Fibroblast of skin of left quadriceps (primary cell): ENCODE results near the gene LYPD3.
"Not testable (repeated sequence)": the region's sequence is repeated elsewhere in the genome, so short reads cannot be mapped to it uniquely, and the experiment has no call there.

Experiments used
- DNase-seq, 2 experiments: peaks; one replicate each; pipeline ENCODE4 v3.0.0-alpha.2; 2013; ENCODE audit warnings: low read depth in 2 of 2

Gene LYPD3

GRCh38 chr19:43465468-43466120, at the start of gene LYPD3:
Gene LYPD3 (minus strand): TSS chr19:43465608. CDS start chr19:43465571, 37 bp downstream.
- DNase-seq, result no peak

- not testable (repeated sequence) for DNase-seq
These were observed 47.0 kb upstream of the LYPD3 start for GRCh38 chr19:43512399-43512798.

GRCh38 chr19:43511324-43511723, 45.9 kb upstream of the LYPD3 start:
- DNase-seq, result no peak

- no peak for DNase-seq
These were observed 45.3 kb upstream of the LYPD3 start for GRCh38 chr19:43510713-43511112.

DNA sequence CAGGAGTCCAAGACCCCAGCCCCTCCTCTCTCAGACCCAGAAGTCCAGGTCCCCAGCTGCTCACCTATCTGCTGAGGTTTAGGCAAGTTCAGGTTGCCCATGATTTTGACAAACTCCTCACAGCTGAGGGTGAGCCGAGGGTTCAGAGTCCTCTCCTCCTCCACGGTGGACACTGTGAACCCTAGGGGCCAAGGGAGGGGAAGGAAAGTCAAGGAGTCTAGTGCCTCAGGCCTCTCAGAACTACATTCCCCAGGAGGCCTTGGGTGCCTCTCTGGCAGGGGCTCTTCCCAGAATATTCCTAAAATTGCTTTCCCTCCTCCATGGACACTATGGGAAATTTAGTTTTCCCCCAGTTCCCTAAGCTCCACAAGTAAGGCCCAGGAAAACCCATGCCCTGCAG, 42.5 kb upstream of the LYPD3 start:
- no peak for DNase-seq

DNA sequence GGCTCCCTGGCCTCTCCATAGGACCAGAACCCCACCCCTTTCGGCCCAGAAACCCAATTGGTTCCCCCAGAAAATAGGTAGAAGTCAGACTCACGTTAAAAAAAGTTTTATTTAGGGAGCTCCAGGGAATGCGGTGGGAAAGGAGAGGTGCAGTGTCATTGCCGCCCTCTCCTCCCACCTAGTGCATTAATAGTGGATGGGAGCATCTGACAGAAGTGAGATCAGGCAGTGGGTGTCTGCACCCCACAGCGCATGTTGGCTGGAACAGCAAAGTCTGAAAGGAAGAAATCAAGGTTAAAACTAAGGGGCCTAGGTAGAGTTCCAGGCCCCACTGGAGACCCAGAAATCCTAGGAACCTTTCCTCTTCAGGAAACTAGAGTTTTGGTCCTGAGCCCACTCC, 41.2 kb upstream of the LYPD3 start:
- DNase-seq, result no peak

DNA sequence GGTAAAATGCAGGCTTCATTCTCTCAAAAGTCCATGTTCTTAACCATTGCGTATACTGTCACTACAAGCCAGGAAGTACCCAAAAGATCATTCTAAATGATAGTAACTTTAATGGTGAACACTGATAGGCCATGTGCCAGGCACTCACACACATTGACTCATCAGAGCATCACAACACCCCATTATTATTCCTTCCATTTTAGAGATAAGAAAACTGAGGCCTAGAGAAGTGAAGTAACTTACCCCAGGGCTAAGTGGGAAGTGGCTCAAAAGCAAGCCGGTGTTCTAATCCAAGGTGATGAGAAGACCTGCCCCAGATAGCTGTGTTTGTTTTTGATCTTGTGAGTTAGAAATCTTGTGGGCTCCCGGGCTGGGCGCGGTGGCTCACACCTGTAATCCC, 40.5 kb upstream of the LYPD3 start:
- no peak for DNase-seq

DNA sequence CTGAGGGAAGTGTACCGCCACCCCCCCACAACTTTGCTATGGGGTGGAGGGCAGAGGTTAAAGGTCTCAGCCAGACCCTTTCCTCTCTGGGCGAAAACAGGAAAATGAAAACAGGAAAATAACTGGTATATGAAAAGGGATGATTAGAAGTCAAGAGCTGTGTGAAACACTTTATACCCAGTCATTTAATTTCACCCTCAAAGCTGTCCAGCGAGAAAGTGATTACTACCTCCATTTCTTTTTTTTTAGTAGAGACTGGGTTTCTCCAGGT, 39.7 kb upstream of the LYPD3 start:
- DNase-seq, result no peak

DNA sequence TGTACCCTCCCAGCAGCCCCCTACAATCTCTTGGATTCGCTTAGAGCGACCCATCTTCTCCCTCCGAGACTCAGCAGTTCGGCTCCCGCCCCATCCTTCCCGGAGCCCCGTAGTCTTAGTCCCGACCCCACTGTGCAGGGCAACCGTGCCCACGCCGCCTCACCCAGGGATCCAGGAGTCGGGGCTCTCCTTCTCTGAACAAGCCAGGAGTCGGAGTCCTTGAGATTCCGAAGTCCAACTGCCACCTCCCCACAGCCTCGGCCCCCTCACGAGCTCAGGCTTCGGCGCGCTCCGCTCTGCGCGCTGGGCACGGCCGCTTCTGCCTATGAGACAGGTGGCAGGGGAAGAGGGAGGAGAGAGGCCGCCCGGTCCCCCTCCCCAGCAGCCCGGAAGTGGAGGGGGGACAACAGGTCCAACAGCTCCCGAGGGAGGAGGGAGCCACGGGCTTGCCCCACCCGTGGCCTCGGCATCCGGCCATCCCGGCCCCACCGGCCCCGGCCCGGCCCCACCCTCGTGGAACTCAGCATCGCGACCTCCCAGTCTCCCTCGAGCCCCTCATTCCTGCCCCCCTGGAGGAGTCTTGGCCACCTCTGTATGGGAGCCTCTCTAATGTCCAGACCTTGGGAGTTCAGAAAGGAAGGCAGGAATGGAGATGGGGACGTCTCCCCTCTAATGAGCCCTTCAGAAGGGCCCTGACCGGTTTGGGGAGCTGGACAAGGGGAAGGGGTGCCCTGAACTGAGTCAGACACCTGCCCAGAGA, 39.2 kb upstream of the LYPD3 start, which contains the start of gene PHLDB3:
Gene PHLDB3, minus strand, starts transcription at position 321 of the 760 bp plus-strand sequence. CDS start 628 bp downstream, outside the sequence.
- no peak for DNase-seq

DNA sequence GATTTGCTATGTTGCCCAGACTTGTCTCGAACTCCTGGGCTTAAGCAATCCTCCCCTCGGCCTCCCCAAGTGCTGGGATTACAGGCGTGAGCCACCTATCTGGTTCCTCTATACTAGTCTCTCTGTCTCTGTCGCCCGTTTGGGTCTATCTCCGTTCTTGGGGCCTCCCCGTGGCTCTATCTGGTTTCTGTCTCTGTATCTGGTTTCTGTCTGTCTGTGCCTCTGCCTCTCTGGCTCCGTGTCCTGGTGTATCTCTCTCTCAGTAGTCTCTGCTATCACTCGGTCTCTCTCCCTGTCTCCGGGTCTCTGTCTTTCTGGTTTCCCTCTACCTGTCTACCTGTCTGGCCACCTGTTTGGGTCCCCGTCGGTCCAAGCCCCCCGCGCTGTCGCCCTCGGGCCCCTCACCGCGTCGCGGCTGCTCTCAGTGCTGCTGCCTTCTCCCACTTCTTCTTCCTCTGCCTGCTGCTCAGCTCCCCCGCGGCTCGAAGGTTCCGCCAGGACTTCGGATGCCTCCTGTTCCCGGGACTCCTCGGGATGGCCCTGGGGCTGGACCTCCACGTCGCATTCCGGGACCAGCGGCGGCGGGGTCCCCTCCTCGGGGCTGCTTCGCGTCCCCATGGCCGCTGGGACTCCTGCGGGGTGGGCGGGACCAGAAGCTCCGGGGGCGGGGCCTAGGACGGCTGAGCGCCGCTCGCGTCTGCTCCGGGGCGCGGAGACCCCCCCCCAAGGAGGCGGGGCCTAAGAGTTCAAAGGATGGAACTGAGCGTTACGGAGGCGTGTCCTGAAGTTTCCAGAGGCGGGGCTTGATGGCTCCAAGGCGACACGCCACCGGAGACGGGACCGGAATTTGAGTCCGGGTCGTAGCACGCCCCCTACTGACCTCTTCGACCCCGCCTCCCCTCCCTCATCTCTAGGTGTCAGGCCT, 38.4 kb upstream of the LYPD3 start:
- DNase-seq, result peak; percentile 69 to 76

DNA sequence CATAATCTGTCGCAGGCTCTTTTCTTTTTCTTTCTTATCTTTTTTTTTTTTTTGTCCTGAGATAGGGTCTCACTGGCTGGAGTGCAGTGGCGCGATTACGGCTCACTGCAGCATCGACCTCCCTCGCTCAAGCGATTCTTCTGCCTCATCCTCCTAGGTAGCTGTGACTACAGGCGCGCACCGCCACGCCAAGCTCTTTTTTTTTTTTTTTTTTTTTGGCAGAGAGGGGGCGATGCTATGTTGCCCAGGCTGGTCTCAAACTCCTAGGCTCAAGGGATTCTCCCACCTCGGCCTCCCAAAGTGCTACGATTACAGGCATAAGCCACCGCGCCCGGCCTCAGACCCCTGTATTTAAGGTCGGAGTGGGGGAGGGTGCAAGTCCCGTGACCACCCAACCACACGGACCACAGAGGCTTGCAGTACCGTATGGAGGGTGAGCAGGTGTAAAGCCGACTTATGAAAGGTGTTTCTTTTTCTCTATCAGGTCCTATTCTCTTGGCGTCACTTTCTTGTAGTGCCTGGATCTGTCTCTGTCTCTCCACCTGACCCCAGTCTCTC, 37.1 kb upstream of the LYPD3 start:
- no peak for DNase-seq

- no peak for DNase-seq
These were observed 36.4 kb upstream of the LYPD3 start for GRCh38 chr19:43501661-43502418.

DNA sequence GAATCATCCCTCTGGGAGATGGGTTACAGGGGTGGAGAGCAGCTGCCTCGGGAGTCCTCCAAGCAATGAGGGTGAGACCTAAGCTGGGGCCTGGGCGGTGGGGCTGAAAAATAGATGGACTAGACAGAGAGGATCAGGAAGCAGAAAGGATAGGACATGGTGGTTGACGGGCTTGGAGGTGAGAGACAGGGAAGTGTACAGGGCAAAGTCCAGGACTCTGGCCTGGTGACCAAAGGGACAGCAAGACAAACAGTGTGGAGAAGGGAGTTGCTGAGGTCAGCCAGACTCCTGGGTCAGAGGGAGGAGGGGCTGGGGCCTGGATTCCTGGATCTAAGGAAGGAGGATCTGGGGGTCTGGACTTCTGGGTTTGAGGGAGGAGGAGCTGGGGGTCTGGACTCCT, 33.6 kb upstream of the LYPD3 start:
- DNase-seq, result no peak

DNA sequence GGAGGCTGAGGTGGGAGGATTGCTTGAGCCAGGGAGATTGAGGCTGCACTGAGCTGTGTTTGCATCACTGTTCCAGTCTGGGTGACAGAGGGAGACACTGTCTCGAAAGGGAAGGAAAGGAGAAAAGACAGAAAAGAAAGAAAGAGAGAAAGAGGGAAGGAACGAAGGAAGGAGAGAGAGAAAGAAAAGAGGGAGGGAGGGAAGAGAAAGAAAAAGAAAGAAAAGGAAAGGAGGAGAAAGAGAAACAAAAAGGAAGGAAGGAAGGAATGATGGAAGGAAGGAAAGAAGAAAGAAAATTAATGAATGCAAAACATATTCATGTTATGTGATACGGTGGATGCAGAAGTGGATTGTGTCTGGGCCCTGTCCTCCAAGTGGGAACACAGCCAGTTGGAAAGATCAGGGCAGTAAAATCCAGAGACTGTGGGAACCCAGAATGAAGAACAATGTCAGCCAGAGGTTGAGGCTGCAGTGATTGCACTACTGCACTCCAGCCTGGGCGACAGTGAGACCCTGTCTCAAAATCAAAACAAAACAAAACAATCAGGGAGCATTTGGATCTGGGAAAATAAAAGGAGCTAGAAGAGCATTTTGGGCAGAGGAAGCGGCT, 32.9 kb upstream of the LYPD3 start:
- no peak for DNase-seq

DNA sequence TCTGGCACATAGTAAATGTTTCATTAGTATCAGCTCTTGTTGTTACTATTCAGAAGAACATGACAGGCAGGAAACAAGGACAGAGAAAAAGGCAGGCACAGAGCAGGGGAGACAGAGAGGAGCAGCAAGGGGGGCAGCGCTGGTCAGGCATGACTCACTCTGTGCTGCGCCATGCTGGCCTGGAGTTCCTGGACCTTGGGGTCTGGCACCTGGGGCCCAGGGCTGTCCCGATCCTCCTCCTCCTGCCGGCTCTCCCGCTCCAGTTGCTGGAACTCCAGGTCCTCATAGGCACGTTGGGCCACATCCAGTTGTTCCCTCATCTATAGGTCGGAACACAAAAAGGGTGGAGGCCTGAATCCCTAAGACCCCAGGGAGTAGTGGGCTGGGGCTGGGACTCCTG, 31.6 kb upstream of the LYPD3 start:
- no peak for DNase-seq

DNA sequence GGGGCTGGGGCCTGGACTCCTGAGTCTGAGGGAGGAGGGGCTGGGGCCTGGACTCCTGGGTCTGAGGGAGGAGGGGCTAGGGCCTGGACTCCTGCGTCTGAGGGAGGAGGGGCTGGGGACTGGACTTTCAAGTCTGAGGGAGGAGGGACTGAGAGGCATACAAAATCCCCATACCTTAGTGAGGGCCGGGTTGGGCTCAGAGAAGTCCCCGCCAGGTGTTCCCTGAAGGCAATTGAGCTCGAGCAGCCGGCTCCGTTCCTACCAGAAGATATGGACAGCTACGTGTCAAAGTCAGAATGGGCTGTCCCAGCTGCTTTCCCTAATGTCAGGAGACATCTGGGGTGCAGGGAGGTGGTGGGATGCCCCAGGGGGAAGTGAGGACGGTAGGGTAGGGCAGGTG, 29.7 kb upstream of the LYPD3 start:
- no peak for DNase-seq

- DNase-seq, result no peak
These were observed 25.4 kb upstream of the LYPD3 start for GRCh38 chr19:43490759-43491158.

GRCh38 chr19:43489979-43490599, 24.7 kb upstream of the LYPD3 start:
- no peak for DNase-seq

DNA sequence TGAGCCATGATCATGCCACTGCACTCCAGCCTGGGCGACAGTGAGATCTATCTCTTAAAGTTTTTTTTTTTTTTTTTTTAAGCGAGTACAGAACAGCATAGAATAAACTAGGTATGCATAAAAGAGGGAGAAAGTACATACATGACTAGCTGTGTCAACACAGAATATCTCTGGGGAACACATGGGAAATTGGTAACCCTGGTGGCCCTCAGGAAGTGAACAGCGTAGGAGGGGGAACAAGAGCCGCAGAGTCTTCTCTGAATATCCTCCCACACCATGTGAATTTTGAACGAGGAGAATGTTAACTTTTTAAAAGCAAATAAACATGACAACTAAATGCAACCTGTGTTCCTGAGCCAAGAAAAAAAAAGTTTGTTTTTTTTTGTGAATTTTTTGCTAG, 23.9 kb upstream of the LYPD3 start:
- no peak for DNase-seq

GRCh38 chr19:43488179-43488578, 22.8 kb upstream of the LYPD3 start:
- no peak for DNase-seq

- no peak for DNase-seq
These were observed 21.0 kb upstream of the LYPD3 start for GRCh38 chr19:43486412-43486811.
